ENCODE results near the gene BOLL.

Gene BOLL

GRCh38 chr2:197677056-197677455 is 108.1 kb downstream of the BOLL start:
- Histone ChIP-seq H3K9me3 (no peaks in the 10 kb centered on the region), H3K4me1 (no peaks in the 10 kb centered on the region), H3K4me3 (ENCODE audit: low read depth, low read length) (no peak overlapping the region), H3K27me3 (peaks cover 20% of the 10 kb centered on the region), H3K36me3 (no peaks in the 10 kb centered on the region)
- DNase-seq = no peak
- TF ChIP-seq CTCF (IDR thresholded peaks at IDR 0.05; ENCODE audit: low read depth, low read length) = no peak
